HG02973 (cell line): ENCODE results near the gene NOXO1.
"Not testable (repeated sequence)": the region's sequence is repeated elsewhere in the genome, so short reads cannot be mapped to it uniquely, and the experiment has no call there.

ENCODE experiments used
- ATAC-seq: cut with Tn5 transposase; IDR thresholded peaks from one replicate; pipeline ENCODE4 v1.9.1; 2021; ENCODE audit warnings: moderate library complexity; ENCODE audit not compliant: unreplicated experiment

NOXO1 gene

GRCh38 chr16:1963806-1964505, 17.3 kb downstream of the NOXO1 start:
- peak; percentile 1 for ATAC-seq

- not testable (repeated sequence) for ATAC-seq
These were observed 18.8 kb downstream of the NOXO1 start for GRCh38 chr16:1962161-1963153.

GRCh38 chr16:1961651-1962067, 19.6 kb downstream of the NOXO1 start:
- ATAC-seq: no peak

GRCh38 chr16:1960665-1961630, 20.3 kb downstream of the NOXO1 start:
- ATAC-seq: no peak

- peak; percentile 73 for ATAC-seq
These were observed 21.8 kb downstream of the NOXO1 start, which contains the start of gene NDUFB10 for GRCh38 chr16:1959269-1960039. NDUFB10 (plus strand) TSS chr16:1959538; CDS start chr16:1959625, 87 bp downstream.

- no peak for ATAC-seq
These were observed 22.5 kb downstream of the NOXO1 start for GRCh38 chr16:1958715-1959268.

GRCh38 chr16:1958143-1958491, 23.2 kb downstream of the NOXO1 start:
- not testable (repeated sequence) for ATAC-seq

GRCh38 chr16:1957434-1958142, 23.7 kb downstream of the NOXO1 start:
- not testable (repeated sequence) for ATAC-seq

GRCh38 chr16:1953734-1954133, 27.5 kb downstream of the NOXO1 start:
- ATAC-seq: no peak

GRCh38 chr16:1950559-1950958, 30.7 kb downstream of the NOXO1 start:
- ATAC-seq: no peak

GRCh38 chr16:1950047-1950446, 31.2 kb downstream of the NOXO1 start:
- ATAC-seq: no peak

- no peak for ATAC-seq
These were observed 31.8 kb downstream of the NOXO1 start for GRCh38 chr16:1949507-1949906.

GRCh38 chr16:1947369-1947670, 33.9 kb downstream of the NOXO1 start:
- no peak for ATAC-seq

- ATAC-seq: no peak
These were observed 34.5 kb downstream of the NOXO1 start for GRCh38 chr16:1946495-1947368.

GRCh38 chr16:1945559-1946391, 35.5 kb downstream of the NOXO1 start:
- no peak for ATAC-seq

- ATAC-seq: no peak
These were observed 36.6 kb downstream of the NOXO1 start for GRCh38 chr16:1944612-1945199.
